ENCODE results near the gene IER5L.

DNA sequence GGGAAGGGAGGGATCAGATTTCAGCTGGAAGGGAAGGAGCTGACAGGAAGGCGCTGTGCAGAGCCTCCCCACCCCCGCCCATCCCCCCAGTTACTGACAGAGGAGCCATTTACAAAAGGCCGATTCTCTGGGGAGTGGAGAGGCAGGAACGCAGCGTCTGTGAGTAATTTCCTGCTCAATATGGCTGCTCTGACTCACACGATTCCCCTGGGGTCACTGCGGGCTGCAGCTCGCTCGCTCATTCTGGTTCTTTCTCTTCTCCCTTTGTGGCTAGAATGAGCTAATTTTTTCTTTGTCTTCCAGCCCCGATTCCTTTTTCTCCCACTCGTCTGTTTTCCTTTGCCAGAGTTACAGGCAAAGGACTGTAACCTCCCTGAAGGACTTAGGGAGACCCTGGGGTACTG is 38.1 kb downstream of the IER5L start:
- TF ChIP-seq, protein P1, sequence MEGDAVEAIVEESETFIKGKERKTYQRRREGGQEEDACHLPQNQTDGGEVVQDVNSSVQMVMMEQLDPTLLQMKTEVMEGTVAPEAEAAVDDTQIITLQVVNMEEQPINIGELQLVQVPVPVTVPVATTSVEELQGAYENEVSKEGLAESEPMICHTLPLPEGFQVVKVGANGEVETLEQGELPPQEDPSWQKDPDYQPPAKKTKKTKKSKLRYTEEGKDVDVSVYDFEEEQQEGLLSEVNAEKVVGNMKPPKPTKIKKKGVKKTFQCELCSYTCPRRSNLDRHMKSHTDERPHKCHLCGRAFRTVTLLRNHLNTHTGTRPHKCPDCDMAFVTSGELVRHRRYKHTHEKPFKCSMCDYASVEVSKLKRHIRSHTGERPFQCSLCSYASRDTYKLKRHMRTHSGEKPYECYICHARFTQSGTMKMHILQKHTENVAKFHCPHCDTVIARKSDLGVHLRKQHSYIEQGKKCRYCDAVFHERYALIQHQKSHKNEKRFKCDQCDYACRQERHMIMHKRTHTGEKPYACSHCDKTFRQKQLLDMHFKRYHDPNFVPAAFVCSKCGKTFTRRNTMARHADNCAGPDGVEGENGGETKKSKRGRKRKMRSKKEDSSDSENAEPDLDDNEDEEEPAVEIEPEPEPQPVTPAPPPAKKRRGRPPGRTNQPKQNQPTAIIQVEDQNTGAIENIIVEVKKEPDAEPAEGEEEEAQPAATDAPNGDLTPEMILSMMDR (conservative IDR thresholded peaks at IDR 0.05) = no peak
- no peak for TF ChIP-seq ZFX (IDR thresholded peaks at IDR 0.05)

Measured in C4-2B (cell line).